Panc1 (cell line): ENCODE data around the gene GPR37L1. TPM values are rescaled to one million over a fixed set of nuclear protein-coding genes. Genes with fewer than 3 reads are reported as not detected.

Experiments used
- ATAC-seq: fragments of 200-7000 bp; cut with Tn5 transposase; 2 replicates; pipeline ENCODE4 v1.9.1; 2020; ENCODE audit warnings: mild to moderate bottlenecking, moderate library complexity
- BruUV-seq: library from RNA; stranded (reverse); fragments of 400-500 nt; replicated peaks from 2 replicates; lab custom pipeline; 2021; lab: Mats Ljungman, UMichigan
- CTCF ChIA-PET: fragments of 300-600 bp; sonication (Branson Sonifier 250); formaldehyde crosslinking; loops from one replicate; lab custom pipeline; 2022; ENCODE audit warnings: antibody characterized with exemption; lab: Charles Lee
- POLR2A ChIA-PET: fragments of 300-600 bp; sonication (Branson Sonifier 250); formaldehyde crosslinking; loops from one replicate; lab custom pipeline; 2022; ENCODE audit warnings: antibody characterized with exemption; lab: Charles Lee
- DNase-seq: peaks from one replicate; pipeline ENCODE4 v3.0.0-alpha.2; 2010; ENCODE audit warnings: low read depth, low spot score
- H3K27ac ChIP-seq: 2 replicates; pipeline ENCODE4 v1.5.1; 2011; ENCODE audit warnings: mild to moderate bottlenecking, low read length, inconsistent platforms
- H3K27me3 ChIP-seq: fragments of 200-500 bp; sonication (Bioruptor generic); 2 replicates; pipeline ENCODE4 v1.6.0; 2014; ENCODE audit warnings: low read length, inconsistent platforms; ENCODE audit not compliant: control insufficient read depth, insufficient read depth
- H3K36me3 ChIP-seq: fragments of 200-500 bp; sonication (Bioruptor generic); 2 replicates; pipeline ENCODE4 v1.5.1; 2014; ENCODE audit warnings: inconsistent platforms, mild to moderate bottlenecking, low read length, moderate library complexity; ENCODE audit not compliant: control insufficient read depth, insufficient read depth
- H3K4me1 ChIP-seq: 2 replicates; pipeline ENCODE4 v1.5.1; 2011; ENCODE audit warnings: inconsistent platforms, mild to moderate bottlenecking, low read length, moderate library complexity; ENCODE audit not compliant: control insufficient read depth, insufficient read depth
- H3K4me3 ChIP-seq, 2 experiments: 2 replicates each; pipeline ENCODE4 v1.5.1; 2011 to 2012; ENCODE audit warnings: low read depth in 2 of 2, low read length in 2 of 2, mild to moderate bottlenecking in 2 of 2, inconsistent platforms in 1 of 2, moderate library complexity in 1 of 2
- H3K9me3 ChIP-seq: fragments of 200-500 bp; sonication (Bioruptor generic); 2 replicates; pipeline ENCODE4 v1.5.1; 2014; ENCODE audit warnings: low read depth, mild to moderate bottlenecking, inconsistent platforms, low read length, moderate library complexity; ENCODE audit not compliant: control insufficient read depth, insufficient read depth
- POLR2AphosphoS5 ChIP-seq: IDR thresholded peaks from 2 replicates; pipeline ENCODE4 v1.6.1; 2012; ENCODE audit warnings: mild to moderate bottlenecking, low read depth, low read length, moderate library complexity
- SIN3A ChIP-seq: IDR thresholded peaks from 2 replicates; pipeline ENCODE4 v1.6.1; 2012; ENCODE audit warnings: low read depth, mild to moderate bottlenecking, low read length, moderate library complexity, borderline replicate concordance; ENCODE audit not compliant: insufficient read depth
- TCF7L2 ChIP-seq: IDR thresholded peaks from 2 replicates; pipeline ENCODE4 v1.6.1; 2011; ENCODE audit warnings: mild to moderate bottlenecking, low read depth, low read length, inconsistent platforms
- in situ Hi-C: cut with HindIII; loops from 2 replicates; pipeline ENCODE4 v1.10.0; 2016; ENCODE audit warnings: low sequenced_read_pairs, low pct_unique_long_range_greater_than_20kb
- intact Hi-C: fragments of 100-400 bp; cut with micrococcal nuclease; formaldehyde crosslinking; loops from one replicate; pipeline ENCODE4 v1.10.0; 2022; ENCODE audit not compliant: unreplicated experiment
- total RNA-seq: library from RNA; stranded (reverse); gene quantifications from one replicate; pipeline ENCODE4 v1.2.1, GENCODE V29; 2021; ENCODE audit not compliant: unreplicated experiment
- TF ChIP-seq, protein P1 (sequence below), 2 experiments: IDR thresholded peaks; 2 replicates each; pipeline ENCODE4 v1.6.1; 2011 to 2012; ENCODE audit warnings: low read depth in 2 of 2, control low read depth in 1 of 2, low read length in 1 of 2, mild to moderate bottlenecking in 1 of 2, moderate library complexity in 1 of 2; ENCODE audit not compliant: insufficient read depth in 1 of 2
- TF ChIP-seq, protein P2 (sequence below): fragments of 450-650 bp; IDR thresholded peaks from 2 replicates; pipeline ENCODE4 v1.5.1; 2017; ENCODE audit warnings: mild to moderate bottlenecking

The GPR37L1 gene
- total RNA-seq, 1 experiment from 2014 or later, result 0.44 TPM

DNA sequence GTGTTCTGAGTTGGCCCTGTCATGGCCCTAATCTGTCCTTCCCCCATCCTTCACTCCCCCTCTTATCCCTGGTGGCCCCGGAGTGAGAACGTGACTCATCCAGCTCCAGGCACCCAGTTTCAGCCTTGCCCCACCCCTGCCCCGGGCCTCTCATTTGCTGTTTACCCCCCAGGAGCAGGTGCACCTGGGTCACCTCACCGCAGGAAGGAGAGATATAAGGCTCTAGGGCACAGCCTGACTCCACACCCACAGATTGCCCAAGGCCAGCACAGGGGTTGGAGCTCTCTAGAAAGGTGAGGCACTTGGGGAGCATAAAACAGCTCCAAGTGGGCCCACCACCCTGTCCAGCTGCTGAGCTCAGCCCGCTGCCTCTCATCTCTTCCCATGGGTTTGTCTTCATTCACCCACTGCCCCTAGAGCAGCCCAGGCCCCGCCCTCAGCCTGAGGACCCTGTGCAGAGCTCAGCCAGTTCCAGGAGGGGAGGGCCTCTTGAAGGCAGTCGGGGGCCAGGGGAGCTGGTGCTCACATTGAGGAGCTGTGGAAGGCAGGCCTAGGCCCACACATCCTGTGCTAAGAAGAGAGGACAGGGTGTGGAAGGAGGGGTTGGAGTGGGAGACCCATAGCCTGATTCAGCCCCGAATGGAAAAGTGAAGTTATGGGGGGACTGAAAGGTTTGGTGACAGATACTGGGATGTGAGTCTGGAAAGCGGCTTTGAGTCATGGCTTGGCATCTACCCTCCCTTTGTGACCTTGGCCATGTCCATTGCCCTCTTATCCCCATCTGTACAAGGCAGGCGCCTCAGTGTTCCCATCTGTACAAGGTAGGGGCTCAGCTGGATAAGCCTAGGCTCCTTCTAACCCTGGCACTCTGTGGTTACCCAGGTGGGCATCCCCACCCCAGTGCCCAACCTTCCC, 16.1 kb upstream of the GPR37L1 start:
- Histone ChIP-seq H3K36me3 (no peaks in the 10 kb centered on the region), H3K27ac (peak overlapping the region; percentile 80), H3K9me3 (no peaks in the 10 kb centered on the region), H3K27me3 (no peaks in the 10 kb centered on the region), H3K4me1 (peaks cover 43% of the 10 kb centered on the region), H3K4me3 (no peak overlapping the region)
- ChIA-PET CTCF (interaction anchor here (0.8 kb wide), 1 partner anchor 12 kb away, joined by 3 read pairs; no protein-coding TSS in a partner anchor), POLR2A (interaction anchor here (0.5 to 1.2 kb wide), 4 partner anchors 27 to 122 kb away, joined by 3 to 5 read pairs (median 4); partner anchors contain the start of gene ELF3)
- intact Hi-C loops, result no loop called here
- DNase-seq (no peak), ATAC-seq (peak; percentile 27; the same call in 1 of the 2 replicates)
- BruUV-seq, result no TSS peak
- in situ Hi-C loops, result no loop called here
- TF ChIP-seq, protein P1, sequence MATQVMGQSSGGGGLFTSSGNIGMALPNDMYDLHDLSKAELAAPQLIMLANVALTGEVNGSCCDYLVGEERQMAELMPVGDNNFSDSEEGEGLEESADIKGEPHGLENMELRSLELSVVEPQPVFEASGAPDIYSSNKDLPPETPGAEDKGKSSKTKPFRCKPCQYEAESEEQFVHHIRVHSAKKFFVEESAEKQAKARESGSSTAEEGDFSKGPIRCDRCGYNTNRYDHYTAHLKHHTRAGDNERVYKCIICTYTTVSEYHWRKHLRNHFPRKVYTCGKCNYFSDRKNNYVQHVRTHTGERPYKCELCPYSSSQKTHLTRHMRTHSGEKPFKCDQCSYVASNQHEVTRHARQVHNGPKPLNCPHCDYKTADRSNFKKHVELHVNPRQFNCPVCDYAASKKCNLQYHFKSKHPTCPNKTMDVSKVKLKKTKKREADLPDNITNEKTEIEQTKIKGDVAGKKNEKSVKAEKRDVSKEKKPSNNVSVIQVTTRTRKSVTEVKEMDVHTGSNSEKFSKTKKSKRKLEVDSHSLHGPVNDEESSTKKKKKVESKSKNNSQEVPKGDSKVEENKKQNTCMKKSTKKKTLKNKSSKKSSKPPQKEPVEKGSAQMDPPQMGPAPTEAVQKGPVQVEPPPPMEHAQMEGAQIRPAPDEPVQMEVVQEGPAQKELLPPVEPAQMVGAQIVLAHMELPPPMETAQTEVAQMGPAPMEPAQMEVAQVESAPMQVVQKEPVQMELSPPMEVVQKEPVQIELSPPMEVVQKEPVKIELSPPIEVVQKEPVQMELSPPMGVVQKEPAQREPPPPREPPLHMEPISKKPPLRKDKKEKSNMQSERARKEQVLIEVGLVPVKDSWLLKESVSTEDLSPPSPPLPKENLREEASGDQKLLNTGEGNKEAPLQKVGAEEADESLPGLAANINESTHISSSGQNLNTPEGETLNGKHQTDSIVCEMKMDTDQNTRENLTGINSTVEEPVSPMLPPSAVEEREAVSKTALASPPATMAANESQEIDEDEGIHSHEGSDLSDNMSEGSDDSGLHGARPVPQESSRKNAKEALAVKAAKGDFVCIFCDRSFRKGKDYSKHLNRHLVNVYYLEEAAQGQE (IDR thresholded peaks at IDR 0.05; ENCODE audit: insufficient read depth in 1 of 2, low read depth in 2 of 2, low read length in 1 of 2), result no peak
- TF ChIP-seq, protein P2, sequence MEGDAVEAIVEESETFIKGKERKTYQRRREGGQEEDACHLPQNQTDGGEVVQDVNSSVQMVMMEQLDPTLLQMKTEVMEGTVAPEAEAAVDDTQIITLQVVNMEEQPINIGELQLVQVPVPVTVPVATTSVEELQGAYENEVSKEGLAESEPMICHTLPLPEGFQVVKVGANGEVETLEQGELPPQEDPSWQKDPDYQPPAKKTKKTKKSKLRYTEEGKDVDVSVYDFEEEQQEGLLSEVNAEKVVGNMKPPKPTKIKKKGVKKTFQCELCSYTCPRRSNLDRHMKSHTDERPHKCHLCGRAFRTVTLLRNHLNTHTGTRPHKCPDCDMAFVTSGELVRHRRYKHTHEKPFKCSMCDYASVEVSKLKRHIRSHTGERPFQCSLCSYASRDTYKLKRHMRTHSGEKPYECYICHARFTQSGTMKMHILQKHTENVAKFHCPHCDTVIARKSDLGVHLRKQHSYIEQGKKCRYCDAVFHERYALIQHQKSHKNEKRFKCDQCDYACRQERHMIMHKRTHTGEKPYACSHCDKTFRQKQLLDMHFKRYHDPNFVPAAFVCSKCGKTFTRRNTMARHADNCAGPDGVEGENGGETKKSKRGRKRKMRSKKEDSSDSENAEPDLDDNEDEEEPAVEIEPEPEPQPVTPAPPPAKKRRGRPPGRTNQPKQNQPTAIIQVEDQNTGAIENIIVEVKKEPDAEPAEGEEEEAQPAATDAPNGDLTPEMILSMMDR, result no peak
- TF ChIP-seq POLR2AphosphoS5, result no peak
- no peak for TF ChIP-seq SIN3A
- TF ChIP-seq TCF7L2, result no peak

DNA sequence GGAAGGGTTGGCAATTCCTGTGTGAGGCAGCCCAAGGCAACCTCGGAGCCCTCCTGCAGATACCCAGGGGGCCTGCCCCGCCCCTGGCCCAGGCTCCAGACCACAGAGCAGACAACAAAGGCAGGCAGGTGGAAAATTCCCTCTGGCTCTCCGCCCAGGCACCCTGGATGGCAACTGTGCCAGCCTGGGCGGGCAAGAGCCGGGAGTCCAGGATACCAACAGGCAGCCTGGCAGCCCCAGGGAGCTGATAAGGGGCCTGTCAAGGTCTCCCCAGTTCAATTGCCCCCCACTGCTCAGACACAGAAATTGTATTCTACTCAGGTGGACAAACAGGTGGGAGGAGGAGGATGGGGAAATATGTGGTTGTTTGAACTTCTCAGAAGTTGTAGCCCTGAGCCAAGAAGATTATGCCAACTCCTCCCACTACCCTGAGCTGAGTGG, 15.4 kb upstream of the GPR37L1 start:
- Histone ChIP-seq H3K27me3 (no peaks in the 10 kb centered on the region), H3K36me3 (no peaks in the 10 kb centered on the region), H3K4me1 (peaks cover 43% of the 10 kb centered on the region), H3K4me3 (no peak overlapping the region), H3K9me3 (no peaks in the 10 kb centered on the region), H3K27ac (peak overlapping the region; percentile 80)
- peak; percentile 78 for TF ChIP-seq TCF7L2
- TF ChIP-seq POLR2AphosphoS5, result no peak
- POLR2A ChIA-PET, result interaction anchor here (1.2 kb wide), 1 partner anchor 97 kb away, joined by 5 read pairs; the partner anchor contains the start of gene ELF3
- no peak for DNase-seq
- peak; percentile 52 for ATAC-seq
- no TSS peak for BruUV-seq
- intact Hi-C loops, result no loop called here
- in situ Hi-C loops, result no loop called here
- CTCF ChIA-PET, result no interaction called here
